Heart right ventricle (tissue), 16 donors: ENCODE measurements around the gene ENOX1. TPM values are rescaled to one million over a fixed set of nuclear protein-coding genes. Genes with fewer than 3 reads are reported as not detected.

Source experiments
- ATAC-seq, 8 donors: fragments of 200-7000 bp; cut with Tn5 transposase; one replicate each; pipeline ENCODE4 v1.9.1; 2020; ENCODE audit warnings: mild to moderate bottlenecking in 8 of 8, moderate library complexity in 8 of 8, moderate number of reproducible peaks in 1 of 8
- DNase-seq, 2 donors: peaks; one replicate each; pipeline ENCODE4 v3.0.0-alpha.2; 2020
- H3K27ac ChIP-seq, 10 donors: fragments of 200-600 bp; sonication (generic) in 2 of 10; one replicate each; pipeline versions ENCODE4 v1.5.0 to v1.8.0; 2020 to 2022; ENCODE audit warnings: mild to moderate bottlenecking in 3 of 10
- H3K27me3 ChIP-seq, 7 donors: fragments of 200-600 bp; one replicate each; pipeline ENCODE4 v1.8.0; 2021 to 2022; ENCODE audit warnings: mild to moderate bottlenecking in 2 of 7
- H3K36me3 ChIP-seq, 9 donors: fragments of 200-600 bp; sonication (generic) in 1 of 9; one replicate each; pipeline versions ENCODE4 v1.5.0 to v1.8.0; 2020 to 2022; ENCODE audit warnings: mild to moderate bottlenecking in 2 of 9
- H3K4me1 ChIP-seq, 9 donors: fragments of 200-600 bp; sonication (generic) in 1 of 9; one replicate each; pipeline versions ENCODE4 v1.5.0 to v1.8.0; 2020 to 2022; ENCODE audit warnings: mild to moderate bottlenecking in 4 of 9
- H3K4me3 ChIP-seq, 10 donors: fragments of 200-600 bp; sonication (generic) in 2 of 10; one replicate each; pipeline versions ENCODE4 v1.5.0 to v1.8.0; 2020 to 2022; ENCODE audit warnings: mild to moderate bottlenecking in 7 of 10, moderate library complexity in 2 of 10
- H3K9me3 ChIP-seq, 11 donors: fragments of 200-600 bp in 10 of 11; sonication (generic) in 2 of 11; one replicate each; pipeline versions ENCODE4 v1.5.0 to v1.8.0; 2013 to 2022; ENCODE audit warnings: mild to moderate bottlenecking in 2 of 11, control low read depth in 1 of 11, moderate library complexity in 1 of 11
- WGBS, 2 donors: extraction: QIAGEN DNeasy Blood & Tissue Kit; methylation state at CpG; one replicate each; pipeline ENCODE4 v1.1.7; 2013; ENCODE audit warnings: inconsistent platforms in 1 of 2; 5-methylcytosine and 5-hydroxymethylcytosine counted together
- intact Hi-C, 10 donors: fragments of 100-400 bp; cut with DNase I; formaldehyde crosslinking; loops; one replicate each; pipeline versions ENCODE4 v1.11.1 to v1.14.2; 2022
- polyA plus RNA-seq, 2 donors: library from polyadenylated mRNA; stranded (reverse); fragments of 200-250 nt; gene quantifications; one replicate each; pipeline ENCODE4 v1.2.3, GENCODE V29; 2013
- total RNA-seq, 10 donors: library from RNA; stranded (reverse); fragmentation: NEBNext Ultra II Directional in 3 of 10; extraction: Animal tissue kit (Norgen Biotek cat#: 25700) in 3 of 10; gene quantifications; one replicate each; pipeline versions ENCODE4 v1.2.1 to v1.2.4, GENCODE V29; 2021 to 2023
- TF ChIP-seq, protein P1 (sequence below), 9 donors: fragments of 200-600 bp; sonication (generic) in 2 of 9; IDR thresholded peaks; one replicate each; pipeline versions ENCODE4 v1.5.0 to v1.8.0; 2021 to 2022; ENCODE audit warnings: antibody characterized with exemption in 9 of 9, mild to moderate bottlenecking in 5 of 9, moderate library complexity in 1 of 9
- donor health status: Arrhythmogenic right ventricular cardiomyopathy.
- donor health status: ischemic (EF 13 %, LVEDD 7.1; RV severe dilation, severe dysfunction).
- donor health status: healthy with polysubstance abuse.
- donor health status: DM: no; HTN: yes; CAD: no.
- donor health status: DM: no; HTN: no; CAD: no.
- donor health status: ischemic (EF 25% LVEDD 6.9; RV normal size, moderate dysfunction).
- donor health status: ischemic (EF 25% LVEDD 5.7; RV mildly dilated, moderate dysfunction).
- donor health status: healthy.
- donor health status: DM: yes; HTN: yes; CAD: no.
- donor health status: Ischemic cardiomyopathy.
- donor health status: ischemic (EF 35%, LVEDD 5.7; RV mildly dilated, moderate dysfunction).
- donor health status: nonischemic (EF 11% LVEDD 7.7; RV severe dilation, severe dysfunction).
- donor health status: DM: yes; HTN: yes; CAD: no.
- donor health status: PGD.
- donor health status: ischemic (EF 29% LVEDD 5.4; RV normal size, mild dysfunction).
- donor health status: nonischemic (EF 23%, LVEDD 6.1; RV moderate dilation, normal function).

The ENOX1 gene
- total and polyA plus RNA-seq, 12 donors, result 2.0 to 10.4 (median 7.1) TPM

DNA sequence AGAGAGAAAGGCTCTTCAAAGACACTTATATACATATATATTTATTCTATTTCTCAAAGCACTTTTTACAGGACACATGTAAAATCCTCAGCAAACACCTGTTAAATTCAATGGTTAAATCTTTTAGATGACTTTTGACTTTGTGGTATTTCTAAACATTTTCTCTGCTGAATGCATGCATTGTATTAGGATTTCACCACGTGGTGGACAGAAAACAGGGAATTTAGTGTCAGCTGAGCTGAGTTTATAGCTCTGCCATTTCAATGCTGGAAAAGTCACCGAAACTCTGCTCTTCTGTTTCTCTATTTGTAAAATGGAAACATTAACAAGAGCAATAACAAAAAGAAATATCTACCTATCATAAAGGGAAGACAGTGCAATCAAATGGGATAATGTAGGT, 375.6 kb downstream of the ENOX1 start:
- TF ChIP-seq, protein P1, sequence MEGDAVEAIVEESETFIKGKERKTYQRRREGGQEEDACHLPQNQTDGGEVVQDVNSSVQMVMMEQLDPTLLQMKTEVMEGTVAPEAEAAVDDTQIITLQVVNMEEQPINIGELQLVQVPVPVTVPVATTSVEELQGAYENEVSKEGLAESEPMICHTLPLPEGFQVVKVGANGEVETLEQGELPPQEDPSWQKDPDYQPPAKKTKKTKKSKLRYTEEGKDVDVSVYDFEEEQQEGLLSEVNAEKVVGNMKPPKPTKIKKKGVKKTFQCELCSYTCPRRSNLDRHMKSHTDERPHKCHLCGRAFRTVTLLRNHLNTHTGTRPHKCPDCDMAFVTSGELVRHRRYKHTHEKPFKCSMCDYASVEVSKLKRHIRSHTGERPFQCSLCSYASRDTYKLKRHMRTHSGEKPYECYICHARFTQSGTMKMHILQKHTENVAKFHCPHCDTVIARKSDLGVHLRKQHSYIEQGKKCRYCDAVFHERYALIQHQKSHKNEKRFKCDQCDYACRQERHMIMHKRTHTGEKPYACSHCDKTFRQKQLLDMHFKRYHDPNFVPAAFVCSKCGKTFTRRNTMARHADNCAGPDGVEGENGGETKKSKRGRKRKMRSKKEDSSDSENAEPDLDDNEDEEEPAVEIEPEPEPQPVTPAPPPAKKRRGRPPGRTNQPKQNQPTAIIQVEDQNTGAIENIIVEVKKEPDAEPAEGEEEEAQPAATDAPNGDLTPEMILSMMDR (IDR thresholded peaks at IDR 0.05), result no peak

DNA sequence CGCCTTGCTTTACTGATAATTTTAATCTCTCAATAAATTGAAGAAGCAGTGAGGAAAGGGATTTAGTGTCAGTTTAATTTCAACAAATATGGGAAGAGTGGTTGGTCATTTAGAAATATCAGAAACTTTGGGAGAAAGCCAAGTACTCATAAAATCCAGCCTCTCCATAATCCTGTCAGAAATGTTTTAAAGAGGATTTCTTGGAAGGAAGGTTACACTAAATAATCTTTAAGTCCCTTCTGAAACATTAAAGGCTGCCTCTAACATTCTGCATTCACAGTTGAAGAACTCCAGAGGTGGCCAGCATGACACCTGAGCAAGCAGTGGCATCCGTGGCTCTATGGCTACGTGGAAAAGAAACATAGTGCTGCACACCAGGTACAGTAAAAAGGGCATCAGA, 378.5 kb downstream of the ENOX1 start:
- ATAC-seq (no peak), DNase-seq (no peak)
- TF ChIP-seq, protein P1 (IDR thresholded peaks at IDR 0.05), result no peak
- H3K4me1 ChIP-seq, result no peaks in the 10 kb centered on the region
- no peaks in the 10 kb centered on the region for H3K27me3 ChIP-seq
- H3K9me3 ChIP-seq, result no peaks in the 10 kb centered on the region
- intact Hi-C loops, result no loop called here
- no peak overlapping the region for H3K27ac ChIP-seq
- H3K36me3 ChIP-seq, result no peaks in the 10 kb centered on the region
- WGBS, 2 donors, result 93 to 94% methylated on average over 3 of the region's 3 CpGs
- H3K4me3 ChIP-seq, result no peak overlapping the region

More for the DNA sequence above, 375.6 kb downstream of the ENOX1 start:
- no peak overlapping the region for H3K4me3 ChIP-seq
- intact Hi-C loops, result no loop called here
- no peaks in the 10 kb centered on the region for H3K27me3 ChIP-seq
- no peaks in the 10 kb centered on the region for H3K4me1 ChIP-seq
- H3K9me3 ChIP-seq, result no peaks in the 10 kb centered on the region
- H3K36me3 ChIP-seq, result no peaks in the 10 kb centered on the region
- WGBS, 2 donors, result 79 to 80% methylated on average over 2 of the region's 2 CpGs
- DNase-seq, result no peak
- no peak for ATAC-seq
- no peak overlapping the region for H3K27ac ChIP-seq

DNA sequence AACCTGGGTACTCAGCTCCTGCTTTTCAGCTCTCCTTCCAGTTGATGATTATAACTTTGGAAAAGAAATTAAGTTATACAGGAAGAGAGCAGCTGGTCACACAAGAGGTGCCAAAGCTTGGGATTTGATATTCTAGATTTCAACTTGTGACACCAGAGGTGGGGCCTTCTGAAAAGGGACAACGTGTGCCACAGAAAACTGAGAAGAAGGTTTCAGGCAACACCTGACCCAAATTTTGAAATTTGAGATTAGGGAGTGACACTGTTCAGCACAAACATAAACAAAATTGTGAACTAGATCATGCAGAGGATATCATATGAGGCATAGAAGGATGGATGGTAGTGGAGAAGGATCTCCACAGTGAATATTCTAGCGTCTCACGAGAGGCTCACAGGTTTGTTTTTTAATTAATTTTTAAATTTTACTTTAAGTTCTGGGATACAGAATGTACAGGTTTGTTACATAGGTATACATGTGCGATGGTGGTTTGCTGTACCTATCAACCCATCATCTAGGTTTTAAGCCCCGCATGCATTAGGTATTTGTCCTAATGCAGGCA, 379.7 kb downstream of the ENOX1 start:
- H3K27me3 ChIP-seq, result no peaks in the 10 kb centered on the region
- 91 to 95% methylated on average over 5 of the region's 5 CpGs for WGBS, 2 donors
- TF ChIP-seq, protein P1 (IDR thresholded peaks at IDR 0.05), result no peak
- no peaks in the 10 kb centered on the region for H3K9me3 ChIP-seq
- no peak for DNase-seq
- intact Hi-C loops, result no loop called here
- H3K36me3 ChIP-seq, result no peaks in the 10 kb centered on the region
- no peaks in the 10 kb centered on the region for H3K4me1 ChIP-seq
- H3K4me3 ChIP-seq, result no peak overlapping the region
- ATAC-seq, result no peak
- no peak overlapping the region for H3K27ac ChIP-seq

DNA sequence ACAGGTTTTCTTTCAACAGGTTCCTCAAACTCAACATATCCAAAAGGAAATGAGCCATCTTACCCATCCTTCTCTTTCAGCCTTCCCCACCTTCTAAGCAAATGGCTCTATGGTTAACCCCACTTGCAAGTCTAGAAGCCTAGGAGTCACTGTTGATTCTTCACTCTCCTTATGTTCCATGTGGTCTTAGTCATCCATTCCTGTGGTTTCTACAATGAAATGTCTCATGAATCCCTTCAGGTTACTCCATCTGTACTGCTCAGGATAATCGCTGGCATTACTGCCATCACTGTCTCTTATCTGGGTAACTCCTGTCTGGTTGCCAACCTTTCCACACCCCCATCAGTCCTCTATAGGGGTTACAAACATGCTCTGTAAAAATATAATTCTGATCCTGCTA, 381.3 kb downstream of the ENOX1 start:
- TF ChIP-seq, protein P1 (IDR thresholded peaks at IDR 0.05), result no peak
- WGBS, 2 donors, result 64 to 83% methylated on average over 1 of the region's 1 CpG
- H3K27ac ChIP-seq, result no peak overlapping the region
- no peak overlapping the region for H3K4me3 ChIP-seq
- H3K9me3 ChIP-seq, result no peaks in the 10 kb centered on the region
- H3K27me3 ChIP-seq, result no peaks in the 10 kb centered on the region
- ATAC-seq, result no peak
- H3K4me1 ChIP-seq, result no peaks in the 10 kb centered on the region
- no peaks in the 10 kb centered on the region for H3K36me3 ChIP-seq
- intact Hi-C loops, result no loop called here
- DNase-seq, result no peak
